ENCODE results near the gene SYNPR.

The SYNPR gene

DNA sequence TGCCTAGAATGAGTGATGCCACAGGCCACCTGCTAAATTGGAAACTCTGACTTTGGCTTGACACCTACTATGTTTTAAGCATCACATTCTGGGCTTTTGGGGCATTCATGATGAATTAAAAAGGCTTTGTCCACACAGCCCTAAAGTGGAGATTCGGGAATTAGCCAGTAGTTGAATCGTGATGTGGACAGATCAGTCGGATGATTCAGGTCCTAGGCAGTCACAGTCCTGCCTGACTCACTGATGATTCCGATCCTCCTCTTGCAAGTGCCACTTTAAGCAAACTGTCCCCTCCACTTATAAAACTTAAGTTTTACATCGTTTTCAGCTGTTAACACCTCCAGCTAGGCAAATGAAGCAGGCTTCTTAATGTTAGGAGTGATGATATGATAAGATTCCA, 75.3 kb downstream of the SYNPR start:
- no peaks in the 10 kb centered on the region for H3K36me3 ChIP-seq (ENCODE audit: control insufficient read depth, insufficient read depth, low read length)
- H3K4me3 ChIP-seq (ENCODE audit: low read length), result no peak overlapping the region
- no peak overlapping the region for H3K27ac ChIP-seq (ENCODE audit: low read depth, low read length)
- H3K27me3 ChIP-seq (ENCODE audit: control insufficient read depth, insufficient read depth, low read length), result no peaks in the 10 kb centered on the region
- H3K4me1 ChIP-seq (ENCODE audit: control insufficient read depth, insufficient read depth, low read length), result no peaks in the 10 kb centered on the region
- no peak overlapping the region for H3K9ac ChIP-seq (ENCODE audit: low read length)

DNA sequence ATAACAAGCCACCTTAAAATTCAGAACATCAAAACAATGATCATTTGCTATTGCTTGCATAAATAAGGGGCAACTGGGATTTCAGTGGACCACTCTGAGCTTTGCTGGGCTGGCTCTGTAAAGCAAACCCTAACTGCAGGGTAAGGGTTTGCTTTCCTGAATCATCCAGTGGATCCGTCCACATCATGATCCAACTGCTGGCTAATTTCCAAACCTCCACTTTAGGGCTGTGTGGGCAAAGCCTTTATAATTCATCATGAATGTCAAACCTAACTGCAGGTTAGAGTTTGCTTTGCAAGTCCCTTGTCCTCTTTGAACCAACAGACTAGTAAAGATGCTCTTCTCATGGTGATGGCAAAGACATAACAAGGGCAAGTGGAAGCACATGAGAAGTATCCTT, 76.1 kb downstream of the SYNPR start:
- no peaks in the 10 kb centered on the region for H3K27me3 ChIP-seq (ENCODE audit: control insufficient read depth, insufficient read depth, low read length)
- H3K9ac ChIP-seq (ENCODE audit: low read length), result no peak overlapping the region

DNA sequence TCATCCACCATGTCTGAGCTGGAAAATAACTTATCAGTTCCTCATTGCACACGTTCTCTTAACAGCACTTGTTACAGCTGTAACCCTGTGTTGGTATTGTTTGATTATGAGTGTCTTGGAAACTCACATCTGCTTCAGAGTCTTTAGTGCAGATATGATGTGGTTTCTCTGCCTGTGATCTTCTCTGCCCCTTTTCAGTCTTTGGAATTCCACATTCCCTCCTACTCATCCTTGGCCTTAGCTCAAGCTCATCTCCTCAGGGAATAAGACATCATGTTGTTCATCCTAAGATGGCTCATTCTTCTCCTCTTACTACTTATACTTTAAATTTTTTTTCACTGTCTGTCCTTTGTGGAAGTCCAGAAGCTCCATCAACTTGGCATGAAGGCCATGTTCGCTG, 77.7 kb downstream of the SYNPR start:
- Histone ChIP-seq H3K36me3 (ENCODE audit: control insufficient read depth, insufficient read depth, low read length) (no peaks in the 10 kb centered on the region), H3K27me3 (ENCODE audit: control insufficient read depth, insufficient read depth, low read length) (no peaks in the 10 kb centered on the region), H3K9ac (ENCODE audit: low read length) (no peak overlapping the region), H3K27ac (ENCODE audit: low read depth, low read length) (no peak overlapping the region), H3K4me3 (ENCODE audit: low read length) (no peak overlapping the region), H3K4me1 (ENCODE audit: control insufficient read depth, insufficient read depth, low read length) (no peaks in the 10 kb centered on the region)

More for the DNA sequence above, 76.1 kb downstream of the SYNPR start:
- no peak overlapping the region for H3K4me3 ChIP-seq (ENCODE audit: low read length)
- H3K27ac ChIP-seq (ENCODE audit: low read depth, low read length), result no peak overlapping the region
- no peaks in the 10 kb centered on the region for H3K36me3 ChIP-seq (ENCODE audit: control insufficient read depth, insufficient read depth, low read length)
- no peaks in the 10 kb centered on the region for H3K4me1 ChIP-seq (ENCODE audit: control insufficient read depth, insufficient read depth, low read length)

DNA sequence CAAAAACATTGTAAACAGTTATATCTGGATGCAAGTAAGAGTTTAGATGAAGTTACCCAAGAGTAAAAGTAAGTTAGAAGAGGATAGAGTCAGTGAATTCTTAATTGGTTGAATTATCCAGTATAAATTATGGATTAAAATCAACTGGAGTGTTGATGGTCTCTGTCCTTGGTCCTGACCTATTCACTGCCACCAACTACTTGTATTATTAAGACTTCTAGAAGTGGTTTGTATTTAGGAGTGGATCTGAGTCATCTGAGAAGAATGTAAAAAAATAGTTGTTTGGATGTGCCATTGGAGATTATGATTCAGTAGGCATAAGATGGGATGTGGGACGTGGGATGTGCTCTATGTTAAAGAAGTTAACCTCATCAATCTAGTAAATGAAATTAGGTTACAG, 86.4 kb downstream of the SYNPR start:
- Histone ChIP-seq H3K9ac (ENCODE audit: low read length) (no peak overlapping the region), H3K36me3 (ENCODE audit: control insufficient read depth, insufficient read depth, low read length) (no peaks in the 10 kb centered on the region), H3K27me3 (ENCODE audit: control insufficient read depth, insufficient read depth, low read length) (no peaks in the 10 kb centered on the region), H3K27ac (ENCODE audit: low read depth, low read length) (no peak overlapping the region), H3K4me1 (ENCODE audit: control insufficient read depth, insufficient read depth, low read length) (no peaks in the 10 kb centered on the region), H3K4me3 (ENCODE audit: low read length) (no peak overlapping the region)

DNA sequence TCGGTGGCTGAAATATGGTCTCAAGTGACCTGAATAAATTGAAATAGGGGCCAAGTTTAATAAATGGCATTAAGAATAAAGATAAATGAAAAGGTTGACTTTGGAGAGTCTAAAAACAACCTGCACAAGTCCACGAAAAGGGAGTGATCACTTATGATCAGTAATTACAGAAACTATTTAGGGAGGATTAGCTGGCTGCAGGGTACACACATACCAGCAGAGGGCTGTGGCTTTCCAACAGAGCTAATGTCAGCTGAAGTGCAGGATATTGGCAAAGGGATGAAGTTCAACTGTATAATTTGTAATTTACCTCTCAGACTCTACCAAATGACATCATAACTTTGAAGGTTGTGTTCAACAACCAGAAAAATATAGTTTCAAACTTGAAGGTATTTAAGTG, 86.8 kb downstream of the SYNPR start:
- Histone ChIP-seq H3K4me3 (ENCODE audit: low read length) (no peak overlapping the region), H3K27ac (ENCODE audit: low read depth, low read length) (no peak overlapping the region), H3K9ac (ENCODE audit: low read length) (no peak overlapping the region), H3K4me1 (ENCODE audit: control insufficient read depth, insufficient read depth, low read length) (no peaks in the 10 kb centered on the region), H3K27me3 (ENCODE audit: control insufficient read depth, insufficient read depth, low read length) (no peaks in the 10 kb centered on the region), H3K36me3 (ENCODE audit: control insufficient read depth, insufficient read depth, low read length) (no peaks in the 10 kb centered on the region)

DNA sequence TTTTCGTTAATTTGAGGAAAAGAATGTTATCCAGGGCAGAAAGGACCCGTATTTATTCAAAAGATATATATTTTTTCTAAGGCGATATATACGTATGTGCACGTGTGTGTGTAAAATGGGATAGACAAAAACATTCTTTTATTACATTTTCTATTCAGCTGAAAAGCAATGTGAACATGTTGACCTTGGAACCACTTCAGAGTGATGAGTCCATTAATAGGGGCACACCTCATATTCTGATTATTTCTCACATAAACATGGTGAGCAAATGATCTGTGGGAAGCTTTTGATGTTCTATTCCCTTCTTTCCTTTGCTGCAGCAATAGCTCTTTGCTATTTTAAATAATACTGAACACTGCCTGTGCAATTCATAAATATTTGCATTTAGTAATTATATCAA, 87.6 kb downstream of the SYNPR start:
- Histone ChIP-seq H3K27me3 (ENCODE audit: control insufficient read depth, insufficient read depth, low read length) (no peaks in the 10 kb centered on the region), H3K9ac (ENCODE audit: low read length) (no peak overlapping the region), H3K4me1 (ENCODE audit: control insufficient read depth, insufficient read depth, low read length) (no peaks in the 10 kb centered on the region), H3K36me3 (ENCODE audit: control insufficient read depth, insufficient read depth, low read length) (no peaks in the 10 kb centered on the region), H3K27ac (ENCODE audit: low read depth, low read length) (no peak overlapping the region), H3K4me3 (ENCODE audit: low read length) (no peak overlapping the region)

DNA sequence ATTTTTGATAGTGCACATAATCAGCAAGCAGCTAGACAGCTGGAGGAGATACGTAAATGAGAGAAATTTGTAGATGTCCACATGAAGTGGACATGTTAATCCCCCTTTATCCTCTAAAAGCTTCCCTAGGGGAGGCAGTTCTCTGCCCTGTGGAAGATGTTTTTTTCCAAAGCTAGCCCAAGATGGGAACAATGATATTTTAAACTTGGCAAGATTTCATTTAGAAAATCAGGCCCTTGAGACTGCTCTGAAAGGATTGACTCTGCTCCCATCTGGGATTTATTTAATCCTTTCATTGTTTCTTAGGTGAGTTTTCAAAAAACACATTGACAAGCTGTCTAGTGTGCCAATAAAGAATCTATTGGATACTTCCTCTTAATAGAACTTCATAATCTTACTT, 92.0 kb downstream of the SYNPR start:
- no peaks in the 10 kb centered on the region for H3K36me3 ChIP-seq (ENCODE audit: control insufficient read depth, insufficient read depth, low read length)
- no peaks in the 10 kb centered on the region for H3K4me1 ChIP-seq (ENCODE audit: control insufficient read depth, insufficient read depth, low read length)
- no peak overlapping the region for H3K9ac ChIP-seq (ENCODE audit: low read length)
- no peaks in the 10 kb centered on the region for H3K27me3 ChIP-seq (ENCODE audit: control insufficient read depth, insufficient read depth, low read length)
- no peak overlapping the region for H3K27ac ChIP-seq (ENCODE audit: low read depth, low read length)
- H3K4me3 ChIP-seq (ENCODE audit: low read length), result no peak overlapping the region

DNA sequence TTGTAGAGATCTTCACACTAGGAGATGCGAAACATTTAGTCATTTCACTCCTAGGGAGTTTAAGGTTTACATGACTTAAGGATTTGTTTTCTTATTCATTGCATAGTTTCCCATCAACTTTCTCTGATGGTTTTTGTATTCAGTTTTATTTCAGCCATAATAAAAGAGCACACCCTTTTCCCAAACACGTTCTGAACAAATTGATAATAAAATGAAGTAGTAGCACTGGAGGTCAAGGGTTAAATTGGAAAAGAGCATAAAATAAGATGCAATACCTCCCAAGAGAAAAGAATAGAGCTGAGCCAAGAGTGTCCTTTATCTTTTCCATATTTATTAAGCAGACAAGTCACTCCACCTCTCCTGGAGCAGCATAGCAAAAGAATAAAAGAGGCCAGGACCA, 104.9 kb downstream of the SYNPR start:
- Histone ChIP-seq H3K36me3 (ENCODE audit: control insufficient read depth, insufficient read depth, low read length) (no peaks in the 10 kb centered on the region), H3K9ac (ENCODE audit: low read length) (no peak overlapping the region), H3K4me3 (ENCODE audit: low read length) (no peak overlapping the region), H3K27me3 (ENCODE audit: control insufficient read depth, insufficient read depth, low read length) (no peaks in the 10 kb centered on the region), H3K4me1 (ENCODE audit: control insufficient read depth, insufficient read depth, low read length) (no peaks in the 10 kb centered on the region), H3K27ac (ENCODE audit: low read depth, low read length) (no peak overlapping the region)

DNA sequence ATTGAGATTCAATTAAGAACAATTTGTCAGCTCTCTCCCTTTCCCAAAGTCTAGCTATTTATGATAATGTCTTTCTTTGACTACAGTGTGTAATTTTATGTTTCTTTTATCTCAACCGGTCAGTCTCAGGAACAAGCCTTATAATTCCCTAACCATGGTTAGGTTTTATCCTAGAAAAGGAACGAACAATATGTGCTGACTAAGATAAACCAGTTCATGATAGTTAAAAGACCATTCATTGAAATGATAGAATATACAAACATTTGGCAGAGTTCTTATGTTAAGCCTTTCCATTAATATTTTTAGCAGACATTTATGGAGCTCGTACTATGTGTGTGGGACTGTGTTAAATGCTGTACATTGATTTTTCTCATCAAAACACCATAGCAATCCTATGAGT, 106.3 kb downstream of the SYNPR start:
- Histone ChIP-seq H3K9ac (ENCODE audit: low read length) (no peak overlapping the region), H3K36me3 (ENCODE audit: control insufficient read depth, insufficient read depth, low read length) (no peaks in the 10 kb centered on the region), H3K4me3 (ENCODE audit: low read length) (no peak overlapping the region), H3K27ac (ENCODE audit: low read depth, low read length) (no peak overlapping the region), H3K27me3 (ENCODE audit: control insufficient read depth, insufficient read depth, low read length) (no peaks in the 10 kb centered on the region), H3K4me1 (ENCODE audit: control insufficient read depth, insufficient read depth, low read length) (no peaks in the 10 kb centered on the region)

DNA sequence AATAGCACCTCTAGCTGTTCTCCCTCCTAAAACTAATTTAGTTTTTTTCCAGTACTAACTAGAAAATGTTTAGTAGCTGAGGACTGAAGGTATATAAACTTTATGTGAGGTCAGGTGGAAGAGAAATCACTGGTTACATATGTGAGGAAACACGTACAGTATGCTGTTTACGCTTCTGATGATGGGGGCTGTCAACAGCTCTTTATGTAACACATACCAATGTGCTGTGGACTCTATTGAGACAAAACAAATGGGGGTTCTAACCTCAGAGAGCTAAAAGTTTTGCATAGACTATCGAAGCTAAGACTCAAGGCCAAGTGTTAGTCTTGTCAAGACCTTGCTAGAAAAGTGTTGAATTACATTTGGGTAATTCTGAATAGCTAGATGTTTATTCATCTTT, 107.5 kb downstream of the SYNPR start:
- H3K27me3 ChIP-seq (ENCODE audit: control insufficient read depth, insufficient read depth, low read length), result no peaks in the 10 kb centered on the region
- no peaks in the 10 kb centered on the region for H3K4me1 ChIP-seq (ENCODE audit: control insufficient read depth, insufficient read depth, low read length)
- no peaks in the 10 kb centered on the region for H3K36me3 ChIP-seq (ENCODE audit: control insufficient read depth, insufficient read depth, low read length)
- no peak overlapping the region for H3K9ac ChIP-seq (ENCODE audit: low read length)
- no peak overlapping the region for H3K27ac ChIP-seq (ENCODE audit: low read depth, low read length)
- H3K4me3 ChIP-seq (ENCODE audit: low read length), result no peak overlapping the region

DNA sequence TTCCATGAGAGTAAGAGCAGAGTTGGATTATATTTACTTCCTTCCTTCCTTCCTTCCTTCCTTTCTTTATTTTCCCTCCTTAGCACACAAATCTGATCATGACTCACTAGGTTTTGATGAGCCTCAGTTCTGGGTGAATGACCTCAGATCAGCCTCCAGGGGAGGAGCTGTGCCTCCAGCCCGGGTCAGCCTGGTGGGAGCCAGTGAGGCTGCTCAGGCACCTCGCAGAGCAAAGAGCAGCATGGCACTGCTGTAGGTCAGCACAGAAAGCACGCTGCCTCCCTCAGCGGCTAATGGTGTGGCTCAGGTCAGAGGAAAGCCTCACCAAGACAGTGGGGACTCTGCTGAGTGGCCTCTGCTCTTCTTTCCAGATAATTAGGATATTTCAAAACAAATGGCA, 108.5 kb downstream of the SYNPR start:
- Histone ChIP-seq H3K27me3 (ENCODE audit: control insufficient read depth, insufficient read depth, low read length) (no peaks in the 10 kb centered on the region), H3K9ac (ENCODE audit: low read length) (no peak overlapping the region), H3K4me3 (ENCODE audit: low read length) (no peak overlapping the region), H3K4me1 (ENCODE audit: control insufficient read depth, insufficient read depth, low read length) (no peaks in the 10 kb centered on the region), H3K36me3 (ENCODE audit: control insufficient read depth, insufficient read depth, low read length) (no peaks in the 10 kb centered on the region), H3K27ac (ENCODE audit: low read depth, low read length) (no peak overlapping the region)

DNA sequence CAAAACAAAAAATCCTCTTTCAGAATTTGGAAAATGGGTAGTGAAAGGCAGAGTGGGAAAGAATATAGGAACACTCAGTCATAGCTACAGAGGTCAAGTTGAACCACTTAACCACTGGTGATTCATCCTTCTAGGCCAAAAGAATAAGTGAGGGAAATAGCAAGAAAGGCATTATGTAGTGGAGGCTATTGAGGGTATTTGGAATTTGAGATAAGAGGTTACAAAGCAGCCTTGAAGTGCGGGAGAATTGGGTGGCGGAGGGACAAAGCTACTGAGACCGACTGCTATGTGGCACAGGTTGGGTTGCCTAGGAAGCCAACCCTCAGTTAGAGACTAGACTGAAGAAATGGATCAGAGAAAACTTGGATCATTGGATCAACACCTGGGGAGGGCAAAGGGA, 109.5 kb downstream of the SYNPR start:
- no peaks in the 10 kb centered on the region for H3K27me3 ChIP-seq (ENCODE audit: control insufficient read depth, insufficient read depth, low read length)
- no peak overlapping the region for H3K27ac ChIP-seq (ENCODE audit: low read depth, low read length)
- no peak overlapping the region for H3K4me3 ChIP-seq (ENCODE audit: low read length)
- no peaks in the 10 kb centered on the region for H3K36me3 ChIP-seq (ENCODE audit: control insufficient read depth, insufficient read depth, low read length)
- no peaks in the 10 kb centered on the region for H3K4me1 ChIP-seq (ENCODE audit: control insufficient read depth, insufficient read depth, low read length)
- H3K9ac ChIP-seq (ENCODE audit: low read length), result no peak overlapping the region

DNA sequence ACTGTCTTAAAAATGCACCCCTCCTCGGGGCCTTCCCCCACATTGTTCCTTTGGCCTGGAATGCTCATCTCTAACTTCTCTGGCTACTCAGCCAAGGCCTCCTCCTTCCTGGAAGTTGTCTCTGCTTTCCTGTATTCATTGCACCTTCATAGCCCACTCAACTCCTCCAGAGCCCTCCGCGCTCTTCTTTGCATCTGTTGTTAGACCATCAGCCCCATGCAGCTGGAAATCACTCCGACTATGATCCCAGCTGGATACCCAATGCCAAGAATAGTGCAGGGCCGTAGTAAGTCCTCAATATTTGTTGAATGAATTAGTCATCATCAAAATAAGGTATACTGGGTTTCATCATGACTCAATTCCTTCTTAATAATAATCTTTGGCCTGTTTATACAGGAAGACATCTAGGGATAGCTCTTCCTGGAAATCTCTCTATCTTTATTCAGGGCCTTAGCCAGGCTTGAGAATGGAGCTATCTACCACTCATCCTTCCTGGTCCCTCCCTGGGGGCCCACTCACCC, 112.7 kb downstream of the SYNPR start:
- H3K27me3 ChIP-seq (ENCODE audit: control insufficient read depth, insufficient read depth, low read length), result no peaks in the 10 kb centered on the region
- no peaks in the 10 kb centered on the region for H3K4me1 ChIP-seq (ENCODE audit: control insufficient read depth, insufficient read depth, low read length)
- H3K9ac ChIP-seq (ENCODE audit: low read length), result no peak overlapping the region

More for the DNA sequence above, 112.7 kb downstream of the SYNPR start:
- Histone ChIP-seq H3K4me3 (ENCODE audit: low read length) (no peak overlapping the region), H3K27ac (ENCODE audit: low read depth, low read length) (no peak overlapping the region), H3K36me3 (ENCODE audit: control insufficient read depth, insufficient read depth, low read length) (no peaks in the 10 kb centered on the region)
